ENCODE data around the gene PPFIBP1. TPM values are rescaled to one million over a fixed set of nuclear protein-coding genes. Genes with fewer than 3 reads are reported as not detected.

Gene PPFIBP1
- total and polyA plus RNA-seq, 9 of the 15 experiments (the other 6 are each of a cell fraction or from before 2014, with no cell fraction given) = 0.46 to 3.5 (median 1.8) TPM

- TF ChIP-seq CC2D1A (IDR thresholded peaks at IDR 0.05) (no peak), SPI1 (IDR thresholded peaks at IDR 0.05; ENCODE audit: borderline replicate concordance, low read depth, low read length) (no peak), NR4A1 (CRISPR knock-in tag; IDR thresholded peaks at IDR 0.05) (no peak), NR4A1 (tag; IDR thresholded peaks at IDR 0.05) (no peak), ARID3A (IDR thresholded peaks at IDR 0.05; ENCODE audit: borderline replicate concordance, low read depth, low read length) (no peak)
Observed at GRCh38 chr12:27560126-27560525, 36.1 kb downstream of the PPFIBP1 start (continued).

- Histone ChIP-seq H3K27ac (ENCODE audit: extremely low read depth, low read depth, low read length) (no peak overlapping the region), H3K79me2 (ENCODE audit: control insufficient read depth, insufficient read depth, low read length) (no peaks in the 10 kb centered on the region)
- no TSS peak for BruUV-seq (replicated peaks)
- TF ChIP-seq EZH2 (IDR thresholded peaks at IDR 0.05; ENCODE audit: borderline replicate concordance, low read depth, low read length) (no peak), GTF2E2 (tag; IDR thresholded peaks at IDR 0.05) (no peak), E2F8 (IDR thresholded peaks at IDR 0.05; ENCODE audit: low read depth, partially characterized antibody) (no peak), SIRT6 (IDR thresholded peaks at IDR 0.05; ENCODE audit: low read depth, low read length) (no peak), NR0B1 (IDR thresholded peaks at IDR 0.05; ENCODE audit: partially characterized antibody) (no peak), TFAP4 (CRISPR knock-in tag; IDR thresholded peaks at IDR 0.05; ENCODE audit: borderline replicate concordance) (no peak), NFATC3 (IDR thresholded peaks at IDR 0.05) (no peak), FOXK2 (conservative IDR thresholded peaks at IDR 0.05 in 1 of 2, IDR thresholded peaks at IDR 0.05 in 1 of 2; ENCODE audit: low read depth in 2 of 2) (no peak), NFE2 (IDR thresholded peaks at IDR 0.05; ENCODE audit: low read depth) (no peak)
Observed at GRCh38 chr12:27561535-27562350, 37.7 kb downstream of the PPFIBP1 start.

More at GRCh38 chr12:27561535-27562350, 37.7 kb downstream of the PPFIBP1 start:
- no peaks in the 10 kb centered on the region for H4K20me1 ChIP-seq (replicated peaks; ENCODE audit: control insufficient read depth, insufficient read depth, low read length)
- H3K9me3 ChIP-seq (replicated peaks; ENCODE audit: control insufficient read depth, insufficient read depth, low read depth, low read length) = no peaks in the 10 kb centered on the region
- H3K9ac ChIP-seq (ENCODE audit: insufficient read depth in 1 of 2, low read depth in 2 of 2, low read length in 2 of 2) = no peak overlapping the region
- in situ Hi-C loops (cut with MboI) = no loop called here
- no peaks in the 10 kb centered on the region for H3K36me3 ChIP-seq (ENCODE audit: control insufficient read depth, insufficient read depth, low read length)
- no peaks in the 10 kb centered on the region for H3K9me1 ChIP-seq (ENCODE audit: control insufficient read depth, insufficient read depth, low read length)
- H3K4me1 ChIP-seq (replicated peaks in 1 of 2; ENCODE audit: control insufficient read depth in 2 of 2, insufficient read depth in 2 of 2, low read length in 2 of 2) = no peaks in the 10 kb centered on the region
- CTCF ChIA-PET (ENCODE audit: low intra/inter-chr PET ratio) = no interaction called here
- POLR2A ChIA-PET = no interaction called here
- no peak for FAIRE-seq
- no peak overlapping the region for H2AFZ ChIP-seq (ENCODE audit: low read depth, low read length)
- peaks cover 0 to 2% of the 10 kb centered on the region in 2 experiments; a peak in 4 of 5 replicates for H3K27me3 ChIP-seq (ENCODE audit: control insufficient read depth in 2 of 2, insufficient read depth in 2 of 2, low read length in 2 of 2)
- no peak for ATAC-seq
- under 1% methylated on average over 6 of the region's 6 CpGs for WGBS (ENCODE audit: insufficient coverage, low coverage, missing lambda C conversion rate)
- H3K4me2 ChIP-seq (ENCODE audit: insufficient read depth, low read length) = no peak overlapping the region
- intact Hi-C loops (cut with micrococcal nuclease) = loop anchor here (10.0 kb wide), 1 partner anchor 127 kb away; no protein-coding TSS in a partner anchor
- DNase-seq (ENCODE audit: extremely low read depth in 1 of 4, low spot score in 3 of 4) = no peak
- no peak overlapping the region for H3K4me3 ChIP-seq

Measured in K562 (cell line).